GM20000 (cell line): ENCODE measurements around the gene ZNF276.

Source experiments
- DNase-seq: peaks from one replicate; pipeline ENCODE4 v3.0.0; 2012; ENCODE audit warnings: low spot score
- CTCF ChIP-seq: IDR thresholded peaks from 2 replicates; pipeline ENCODE4 v1.5.1; 2012; ENCODE audit warnings: mild to moderate bottlenecking, control low read depth; ENCODE audit errors: extremely low read depth, missing control alignments

ZNF276 gene

GRCh38 chr16:89737341-89738071 lies 16.2 kb downstream of the ZNF276 start:
- TF ChIP-seq CTCF = no peak
- DNase-seq = no peak

GRCh38 chr16:89738072-89738377 lies 16.7 kb downstream of the ZNF276 start:
- TF ChIP-seq CTCF = no peak
- DNase-seq = no peak

- TF ChIP-seq CTCF = no peak
- no peak for DNase-seq
Observed at GRCh38 chr16:89738538-89739317, 17.4 kb downstream of the ZNF276 start.

GRCh38 chr16:89739383-89739782 lies 18.0 kb downstream of the ZNF276 start:
- no peak for TF ChIP-seq CTCF
- no peak for DNase-seq

GRCh38 chr16:89741342-89742014 lies 20.1 kb downstream of the ZNF276 start:
- no peak for DNase-seq
- TF ChIP-seq CTCF = no peak

- TF ChIP-seq CTCF = no peak
- DNase-seq = no peak
Observed at GRCh38 chr16:89742948-89743347, 21.6 kb downstream of the ZNF276 start.

- no peak for DNase-seq
- no peak for TF ChIP-seq CTCF
Observed at GRCh38 chr16:89744813-89745212, 23.5 kb downstream of the ZNF276 start.
